ENCODE results near the gene ZNF138.
A peak's percentile ranks its signal among the peaks of the same experiment; 100 is the strongest.
"Not testable (repeated sequence)": the region's sequence is repeated elsewhere in the genome, so short reads cannot be mapped to it uniquely, and the experiment has no call there.

Gene ZNF138

DNA sequence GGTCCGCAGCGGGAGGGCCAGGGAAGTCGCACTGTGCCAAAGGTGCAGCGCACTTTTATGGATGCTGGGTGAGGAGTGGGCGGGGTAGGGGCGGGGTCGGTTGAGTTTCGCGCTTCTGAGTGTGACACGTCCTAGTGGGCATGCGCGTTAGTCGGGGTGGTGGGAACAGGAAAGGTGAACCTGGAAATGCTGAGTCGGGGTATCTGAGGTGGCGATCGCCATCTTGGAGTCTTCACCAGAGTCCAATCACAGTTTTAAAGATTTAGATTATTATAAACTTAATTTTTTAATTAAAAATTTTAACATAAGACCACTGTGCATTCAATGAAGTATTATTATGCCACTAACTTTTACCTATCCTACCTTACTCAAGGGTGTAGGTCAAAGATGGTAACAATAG, 45.7 kb downstream of the ZNF138 start:
- no peak for DNase-seq

DNA sequence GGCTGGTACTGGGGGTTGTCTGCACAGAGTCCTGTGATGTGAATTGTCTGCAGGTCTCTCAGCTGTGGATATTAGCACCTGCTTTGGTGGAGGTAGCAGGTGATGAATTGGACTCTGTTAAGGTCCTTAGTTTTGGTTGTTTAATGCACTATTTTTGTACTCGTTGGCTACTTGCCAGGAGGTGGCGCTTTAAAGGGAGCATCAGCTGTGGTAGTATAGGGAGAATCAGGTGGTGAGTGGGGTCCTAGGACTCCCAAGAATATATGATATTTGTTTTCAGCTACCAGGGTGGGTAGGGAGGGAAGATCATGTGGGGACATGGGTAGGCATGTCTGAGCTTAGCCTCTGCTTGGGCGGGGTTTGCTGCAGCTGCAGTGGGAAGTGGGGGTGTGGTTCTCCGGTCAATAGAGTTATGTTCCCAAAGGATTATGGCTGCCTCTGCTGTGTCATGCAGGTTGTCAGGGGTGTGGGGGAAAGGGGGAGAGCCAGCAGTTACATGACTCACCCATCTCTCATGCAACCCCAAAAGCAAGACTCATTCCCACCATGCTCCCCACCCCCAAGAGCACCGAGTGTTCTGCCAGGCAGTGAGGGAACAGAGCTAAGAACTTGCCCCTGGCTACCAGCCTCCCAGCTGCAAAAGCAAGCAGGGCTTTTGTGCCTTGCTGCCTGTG, 55.2 kb downstream of the ZNF138 start:
- DNase-seq: peak; percentile 24

DNA sequence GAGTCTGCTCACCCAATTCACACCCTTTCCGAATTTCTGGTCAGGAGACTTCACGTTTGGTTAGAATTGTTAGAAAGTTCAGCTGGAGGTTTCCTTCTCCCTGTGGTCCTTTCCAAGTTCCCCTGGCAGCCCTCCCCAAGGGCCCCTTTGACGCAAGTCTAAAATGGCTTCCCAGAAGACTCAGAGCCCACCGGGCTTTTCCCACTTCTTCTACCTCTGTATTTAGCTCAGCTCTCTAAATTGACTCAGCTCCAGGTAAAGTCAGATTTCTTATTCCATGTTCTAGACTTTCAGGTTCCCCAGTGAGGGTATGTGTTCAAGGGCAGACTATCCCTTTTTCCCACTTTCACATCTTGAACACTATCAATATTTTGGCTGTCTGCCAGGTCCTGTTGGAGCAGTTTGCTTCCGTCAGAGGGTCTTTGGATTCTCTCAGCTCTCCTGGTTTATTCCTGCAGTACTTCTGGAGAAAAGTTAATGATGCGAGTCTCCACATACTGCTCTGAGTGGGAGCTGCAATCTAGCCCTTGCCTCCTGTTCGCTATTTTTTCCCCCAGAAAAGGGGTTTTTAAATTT, 55.8 kb downstream of the ZNF138 start:
- DNase-seq: no peak

DNA sequence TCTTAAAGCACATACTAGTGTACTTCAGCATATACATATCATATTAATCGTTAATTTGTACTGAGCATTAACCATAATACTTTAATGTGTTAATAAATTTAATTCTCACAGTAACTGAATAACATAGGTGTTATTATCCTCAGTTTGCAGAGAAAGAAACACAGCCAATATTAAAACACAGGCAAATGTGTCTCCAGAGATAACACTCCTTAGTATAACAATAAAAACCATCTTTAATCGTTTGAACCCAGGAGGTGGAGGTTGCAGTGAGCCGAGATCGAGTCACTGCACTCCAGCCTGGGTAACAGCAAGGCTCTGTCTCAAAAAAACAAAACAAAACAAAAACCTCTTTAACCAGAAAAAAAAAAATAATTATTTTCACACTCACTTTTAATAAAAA, 59.5 kb downstream of the ZNF138 start:
- no peak for DNase-seq

DNA sequence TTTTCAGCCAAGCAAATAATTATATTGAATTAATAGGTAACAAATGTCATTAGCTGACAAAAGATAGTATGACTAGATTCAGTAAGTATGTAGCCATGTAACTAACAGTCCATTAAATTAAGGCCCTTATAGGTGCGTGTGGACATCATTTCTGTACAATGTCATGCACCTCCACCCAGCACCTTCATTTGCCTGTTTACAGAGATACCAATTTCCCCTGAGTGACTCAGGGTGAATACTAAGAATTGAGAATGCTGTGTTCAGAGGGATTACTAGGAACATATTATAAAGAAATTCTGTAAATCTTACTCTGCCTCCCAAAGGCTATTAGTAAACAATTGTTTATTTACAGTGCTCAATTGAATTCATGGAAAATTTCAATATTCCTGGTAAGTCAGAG, 60.7 kb downstream of the ZNF138 start:
- no peak for DNase-seq

DNA sequence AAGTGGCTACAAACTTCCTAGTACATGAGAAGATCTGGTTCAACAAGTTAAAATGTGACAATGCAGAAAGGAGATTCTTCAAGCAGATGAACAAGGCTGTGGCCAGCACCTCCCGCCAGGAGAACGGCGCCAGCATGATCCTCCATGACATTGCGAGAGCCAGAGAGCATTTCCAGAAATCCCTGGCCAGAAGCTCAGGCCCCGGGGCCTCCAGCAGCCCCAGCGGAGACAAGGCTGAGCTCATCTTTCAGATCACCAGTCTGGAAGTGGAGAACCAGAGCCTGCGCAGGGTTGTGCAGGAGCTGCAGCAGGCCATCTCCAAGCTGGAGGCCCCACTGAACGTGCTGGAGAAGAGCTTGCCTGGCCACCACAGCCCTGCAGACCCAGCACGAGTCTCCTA, 68.8 kb downstream of the ZNF138 start:
- DNase-seq: no peak

DNA sequence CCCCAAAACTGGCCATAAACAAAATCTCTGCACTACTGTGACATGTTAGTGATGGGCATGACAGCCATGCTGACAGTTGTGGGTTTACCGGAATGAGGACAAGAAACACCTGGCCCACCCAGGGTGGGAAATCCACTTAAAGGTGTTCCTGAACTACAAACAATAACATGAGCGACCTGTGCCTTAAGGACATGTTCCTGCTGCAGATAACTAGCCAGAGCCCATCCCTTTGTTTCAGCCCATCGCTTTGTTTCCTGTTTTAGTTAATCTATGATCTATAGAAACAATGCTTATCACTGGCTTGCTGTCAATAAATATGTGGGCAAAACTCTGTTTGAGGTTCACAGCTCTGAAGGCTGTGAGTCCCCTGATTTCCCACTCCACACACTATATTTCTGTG, 69.3 kb downstream of the ZNF138 start:
- DNase-seq: not testable (repeated sequence)

DNA sequence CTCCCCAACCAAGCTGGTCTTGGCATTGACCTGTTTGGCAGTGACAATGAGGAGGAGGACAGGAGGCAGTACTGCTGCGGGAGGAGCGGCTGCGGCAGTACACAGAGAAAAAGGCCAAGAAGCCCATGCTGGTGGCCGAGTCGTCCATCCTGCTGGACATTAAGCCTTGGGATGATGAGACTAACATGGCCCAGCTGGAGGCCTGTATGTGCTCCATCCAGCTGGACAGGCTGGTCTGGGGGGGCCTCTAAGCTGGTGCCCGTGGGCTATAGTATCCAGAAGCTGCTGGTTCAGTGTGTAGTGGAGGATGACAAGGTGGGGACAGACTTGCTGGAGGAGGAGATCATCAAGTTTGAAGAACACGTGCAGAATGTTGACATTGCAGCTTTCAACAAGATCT, 69.7 kb downstream of the ZNF138 start:
- DNase-seq: no peak

DNA sequence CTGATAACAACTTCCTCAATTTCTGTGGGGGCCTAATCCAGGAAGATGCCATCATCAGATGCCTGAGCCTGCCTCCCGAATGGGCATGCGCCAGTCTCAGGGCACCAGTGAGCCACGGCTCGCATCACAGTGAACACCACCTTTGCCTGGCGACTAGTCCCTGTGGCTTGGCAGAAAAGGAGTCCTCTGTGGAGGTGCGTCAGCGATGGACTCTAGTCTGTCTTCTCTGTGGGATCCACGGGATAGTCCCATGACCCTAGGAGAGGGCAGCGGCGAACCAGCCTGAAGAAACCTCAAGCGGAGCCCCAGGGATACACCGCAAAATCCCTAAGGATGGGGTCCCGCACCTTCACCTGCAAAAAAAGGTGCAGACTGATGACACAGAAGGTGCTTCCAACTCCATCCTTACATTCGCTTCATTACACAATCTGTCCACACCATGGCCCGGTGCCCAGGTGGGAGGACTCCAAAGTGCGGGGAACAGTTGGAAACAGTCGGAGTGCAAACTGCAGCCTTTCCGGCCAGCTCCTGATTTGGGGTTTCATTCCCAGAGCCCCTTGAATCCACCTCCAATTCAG, 73.7 kb downstream of the ZNF138 start:
- DNase-seq: no peak

DNA sequence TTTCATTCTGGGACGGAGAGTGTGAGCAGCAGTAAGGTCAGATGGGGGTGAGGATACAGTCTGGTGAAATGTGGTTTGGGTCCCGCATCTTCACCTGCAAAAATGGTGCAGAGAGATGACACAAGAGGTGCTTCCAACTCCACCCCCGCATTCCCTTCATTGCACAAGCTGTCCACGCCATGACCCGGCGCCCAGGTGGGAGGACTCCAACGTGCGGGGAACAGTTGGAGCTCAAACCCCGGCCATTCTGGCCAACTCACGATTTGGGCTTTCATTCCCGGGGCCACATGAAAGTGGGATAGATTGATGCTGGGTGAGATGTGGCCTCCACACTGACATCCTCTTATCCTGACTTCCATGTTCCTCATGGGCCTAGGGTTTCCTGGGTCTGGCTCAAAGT, 74.3 kb downstream of the ZNF138 start:
- no peak for DNase-seq

DNA sequence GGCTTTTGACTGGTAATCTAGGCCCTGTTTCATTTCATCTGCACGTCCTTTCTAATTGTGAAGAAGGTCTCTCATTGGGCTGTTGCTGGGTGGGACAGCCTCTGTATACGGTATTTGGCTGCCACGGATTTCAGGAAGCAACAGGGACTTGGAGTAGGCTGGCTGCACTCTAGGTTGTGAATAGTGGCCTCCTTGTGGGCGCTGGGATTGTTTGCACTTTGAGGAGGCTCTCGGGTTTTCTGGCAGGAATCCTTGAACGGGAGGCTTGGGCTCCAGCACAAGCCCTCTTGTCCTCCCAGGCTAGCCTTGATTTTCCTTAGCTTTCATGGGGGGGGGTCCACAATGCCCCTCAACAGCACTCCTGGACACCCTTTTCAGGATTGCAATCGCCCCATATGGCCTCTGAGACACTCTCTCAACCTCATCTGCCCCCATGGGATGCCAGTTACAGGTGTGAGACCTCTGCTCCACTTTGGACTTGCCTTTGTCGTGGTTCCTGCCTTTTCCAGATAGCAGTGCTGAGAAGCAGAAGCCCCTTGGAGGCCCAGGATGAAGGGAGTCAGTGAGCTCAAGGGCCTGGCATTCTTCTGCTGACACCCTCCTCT, 75.0 kb downstream of the ZNF138 start:
- no peak for DNase-seq

DNA sequence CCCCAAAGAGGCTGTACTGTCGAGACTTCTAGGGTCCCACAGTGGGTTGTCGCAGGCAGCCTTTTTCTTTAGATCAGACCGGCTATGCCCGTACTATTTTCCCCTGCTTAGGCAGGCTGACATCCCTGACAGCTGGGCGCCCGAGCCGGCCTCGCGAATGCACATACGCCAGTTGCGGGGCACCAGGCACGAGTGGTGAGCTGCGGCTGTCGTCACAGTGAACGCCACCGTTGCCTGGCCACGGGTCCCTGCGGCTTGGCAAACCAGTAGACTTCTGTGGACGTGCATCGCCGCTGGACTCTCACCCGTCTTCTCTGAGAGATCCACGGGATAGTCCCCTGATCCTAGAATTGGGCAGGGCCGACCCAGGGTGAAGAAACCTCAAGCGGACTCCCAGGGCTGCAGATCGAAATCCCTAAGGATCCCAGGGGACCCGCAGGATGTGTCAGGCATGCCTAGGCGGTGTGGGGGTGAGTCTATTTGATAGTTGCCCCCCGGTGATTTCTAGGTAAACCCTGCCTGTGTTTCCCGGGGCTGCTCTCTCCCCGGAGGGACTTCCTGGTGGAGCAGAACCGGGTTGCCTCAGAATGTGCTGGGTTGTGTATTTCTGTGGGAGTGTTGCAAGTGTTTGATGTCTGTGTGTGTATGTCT, 75.8 kb downstream of the ZNF138 start:
- DNase-seq: no peak

DNA sequence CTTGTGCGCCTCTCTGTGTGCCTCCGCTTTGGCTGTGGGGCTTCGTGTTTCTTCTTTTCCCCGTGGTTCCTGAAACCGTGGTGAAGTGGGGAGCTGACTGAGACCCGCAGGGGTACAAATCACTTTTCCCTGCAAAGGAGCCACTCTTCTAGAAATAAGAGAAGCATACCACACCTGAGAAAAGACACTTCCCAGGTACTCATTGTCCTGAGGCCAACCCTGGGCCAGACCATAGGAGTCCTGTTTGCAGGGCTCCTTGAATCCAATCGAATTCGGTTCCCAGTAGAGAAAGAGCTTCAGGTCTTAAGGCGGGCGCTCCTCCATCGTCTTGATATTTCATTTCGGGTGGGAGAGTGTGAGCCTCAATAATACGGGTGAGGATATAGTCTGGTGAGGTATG, 76.4 kb downstream of the ZNF138 start:
- no peak for DNase-seq

DNA sequence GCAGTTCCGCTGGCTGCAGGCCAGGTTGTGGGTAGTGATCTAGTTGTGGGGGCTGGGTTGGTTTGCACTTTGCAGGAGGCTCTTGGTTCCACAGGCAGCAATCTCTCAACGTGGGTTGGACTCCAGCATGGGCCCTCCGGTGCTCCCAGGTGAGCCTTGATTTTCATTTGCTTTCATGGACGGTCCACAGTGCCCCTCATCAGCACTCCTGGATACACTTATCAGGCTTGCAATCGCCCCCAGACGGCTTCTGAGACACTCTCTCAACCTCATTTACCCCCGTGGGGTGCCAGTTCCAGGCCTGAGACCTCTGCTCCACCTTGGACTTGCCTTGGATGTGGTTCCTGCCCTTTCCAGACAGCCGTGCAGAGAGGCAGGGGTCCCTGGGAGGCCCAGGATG, 77.5 kb downstream of the ZNF138 start:
- DNase-seq: no peak

DNA sequence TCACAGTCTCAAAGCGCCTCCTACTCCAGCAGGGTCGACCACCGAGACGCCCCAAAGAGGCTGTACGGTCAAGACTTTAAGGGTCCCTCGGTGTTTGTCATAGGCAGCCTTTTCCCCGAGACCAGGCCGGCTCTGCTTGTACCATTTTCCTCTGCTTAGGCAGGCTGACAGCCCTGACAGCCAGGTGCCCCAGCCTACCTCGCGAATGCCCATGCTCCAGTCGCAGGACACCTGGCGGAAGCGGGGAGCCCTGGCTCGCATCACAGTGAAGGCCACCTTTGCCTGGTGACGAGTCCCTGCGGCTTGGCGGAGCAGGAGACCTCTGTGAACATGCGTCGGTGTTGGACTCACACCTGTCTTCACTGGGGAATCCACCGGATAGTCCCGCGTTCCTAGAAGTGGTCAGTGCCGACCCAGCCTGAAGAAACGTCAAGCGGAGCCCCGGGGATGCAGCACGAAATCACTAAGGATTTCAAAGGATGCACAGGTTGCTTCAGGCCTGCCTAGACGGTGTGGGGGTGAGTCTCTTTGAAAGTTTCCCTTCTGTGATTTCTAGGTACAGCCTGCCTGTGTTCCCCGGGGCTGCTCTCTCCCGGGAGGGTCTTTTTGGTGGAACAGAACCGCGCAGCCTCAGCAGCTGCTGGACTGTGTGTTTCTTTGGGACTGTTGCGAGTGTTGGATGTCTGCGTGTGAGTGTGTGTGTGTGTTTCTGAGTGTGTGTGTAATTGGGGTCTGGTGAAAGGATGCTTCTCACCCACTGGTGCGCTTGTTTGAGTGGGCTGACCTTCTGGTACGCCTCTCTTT, 78.3 kb downstream of the ZNF138 start:
- DNase-seq: no peak

DNA sequence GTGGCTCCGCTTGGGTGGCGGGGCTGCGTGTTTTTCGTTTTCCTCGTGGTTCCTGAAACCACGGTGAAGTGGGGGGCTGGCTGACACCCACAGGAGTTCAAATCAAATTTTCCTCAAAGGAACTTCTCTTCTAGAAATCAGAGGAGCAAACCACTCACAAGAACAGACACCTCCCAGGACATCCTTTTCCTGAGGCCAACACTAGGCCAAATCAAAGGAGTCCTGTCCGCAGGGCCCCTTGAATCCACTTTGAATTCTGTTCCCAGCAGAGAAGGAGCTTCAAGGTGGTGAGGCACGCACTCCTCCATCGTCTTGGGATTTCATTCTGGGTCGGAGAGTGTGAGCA, 78.9 kb downstream of the ZNF138 start:
- no peak for DNase-seq

DNA sequence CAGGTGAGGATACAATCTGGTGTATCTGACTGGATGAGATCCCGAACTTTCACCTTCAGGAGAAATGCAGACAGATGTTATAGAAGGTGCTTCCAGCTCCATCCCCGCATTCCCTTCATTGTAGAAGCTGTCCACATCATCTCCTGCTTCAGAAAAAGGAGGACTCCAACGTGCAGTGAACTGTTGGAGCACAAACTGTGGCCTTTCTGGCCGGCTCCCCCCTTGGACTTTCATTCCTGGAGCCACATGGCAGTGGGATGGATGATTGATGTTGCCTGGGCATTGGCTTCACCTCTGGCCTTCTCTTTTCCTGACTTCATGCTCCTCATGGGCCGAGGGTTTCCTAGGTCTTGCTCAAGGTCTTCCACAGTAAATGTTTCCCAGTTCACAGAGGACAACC, 79.3 kb downstream of the ZNF138 start:
- DNase-seq: no peak

DNA sequence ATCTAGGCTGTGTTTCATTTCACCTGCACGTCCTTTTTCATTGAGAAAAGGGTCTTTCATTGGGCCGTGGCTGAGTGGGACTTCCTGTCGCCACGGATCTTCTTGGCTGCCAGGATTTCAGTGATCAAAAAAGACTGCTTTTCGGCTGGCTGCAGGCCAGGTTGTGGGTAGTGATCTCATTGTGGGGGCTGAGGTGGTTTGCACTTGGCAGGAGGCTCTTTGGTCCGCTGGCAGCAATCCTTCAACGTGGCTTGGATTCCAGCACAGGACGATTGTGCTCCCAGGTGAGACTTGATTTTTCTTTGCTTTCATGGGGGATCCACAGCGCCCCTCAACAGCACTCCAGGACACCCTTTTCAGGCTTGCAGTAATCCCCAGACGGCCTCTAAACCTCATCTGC, 79.9 kb downstream of the ZNF138 start:
- peak; percentile 75 for DNase-seq

DNA sequence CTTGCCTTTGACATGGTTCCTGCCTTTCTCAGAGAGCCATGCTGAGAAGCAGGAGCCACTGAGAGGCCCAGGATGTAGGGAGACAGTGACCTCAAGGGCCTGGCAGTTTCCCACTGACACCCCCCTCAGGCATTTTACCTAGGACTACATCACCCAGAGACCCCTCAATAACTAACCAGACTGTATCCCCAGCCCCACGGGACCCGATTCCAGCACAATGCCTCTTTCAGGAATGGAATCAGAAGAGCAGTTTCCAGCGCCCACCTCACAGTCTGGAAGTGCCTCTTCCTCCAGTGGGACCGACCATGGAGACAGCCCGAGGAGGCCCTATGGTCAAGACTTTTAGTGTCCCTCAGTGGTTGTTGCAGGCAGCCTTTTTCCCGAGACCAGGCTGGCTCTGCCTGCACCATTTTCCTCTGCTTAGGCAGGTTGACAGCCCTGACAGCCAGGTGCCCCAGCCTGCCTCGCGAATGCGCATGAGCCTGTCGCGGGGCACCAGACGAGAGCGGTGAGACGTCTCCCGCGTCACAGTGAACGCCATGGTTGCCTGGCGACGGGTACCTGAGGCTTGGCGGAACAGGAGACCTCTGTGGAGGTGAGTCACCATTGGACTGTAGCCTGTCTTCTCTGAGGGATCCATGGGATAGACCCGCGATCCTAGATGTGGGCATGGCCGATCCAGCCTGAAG, 80.5 kb downstream of the ZNF138 start:
- DNase-seq: no peak

DNA sequence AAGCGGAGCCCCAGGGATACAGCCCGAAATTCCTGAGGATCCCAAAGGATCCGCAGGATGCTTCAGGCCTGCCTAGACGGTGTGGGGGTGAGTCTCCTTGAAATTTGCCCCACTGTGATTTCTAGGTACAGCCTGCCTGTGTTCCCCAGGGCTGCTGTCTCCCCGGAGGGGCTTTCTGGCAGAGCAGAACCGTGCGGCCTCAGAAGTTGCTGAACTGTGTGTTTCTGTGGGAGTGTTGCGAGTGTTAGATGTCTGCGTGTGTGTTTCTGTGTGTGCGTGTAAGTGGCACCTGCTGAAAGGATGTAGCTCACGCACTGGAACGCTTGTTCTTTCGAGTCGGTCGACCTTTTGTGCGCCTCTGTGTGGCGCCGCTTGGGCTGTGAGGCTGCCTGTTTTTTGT, 81.0 kb downstream of the ZNF138 start:
- DNase-seq: no peak

DNA sequence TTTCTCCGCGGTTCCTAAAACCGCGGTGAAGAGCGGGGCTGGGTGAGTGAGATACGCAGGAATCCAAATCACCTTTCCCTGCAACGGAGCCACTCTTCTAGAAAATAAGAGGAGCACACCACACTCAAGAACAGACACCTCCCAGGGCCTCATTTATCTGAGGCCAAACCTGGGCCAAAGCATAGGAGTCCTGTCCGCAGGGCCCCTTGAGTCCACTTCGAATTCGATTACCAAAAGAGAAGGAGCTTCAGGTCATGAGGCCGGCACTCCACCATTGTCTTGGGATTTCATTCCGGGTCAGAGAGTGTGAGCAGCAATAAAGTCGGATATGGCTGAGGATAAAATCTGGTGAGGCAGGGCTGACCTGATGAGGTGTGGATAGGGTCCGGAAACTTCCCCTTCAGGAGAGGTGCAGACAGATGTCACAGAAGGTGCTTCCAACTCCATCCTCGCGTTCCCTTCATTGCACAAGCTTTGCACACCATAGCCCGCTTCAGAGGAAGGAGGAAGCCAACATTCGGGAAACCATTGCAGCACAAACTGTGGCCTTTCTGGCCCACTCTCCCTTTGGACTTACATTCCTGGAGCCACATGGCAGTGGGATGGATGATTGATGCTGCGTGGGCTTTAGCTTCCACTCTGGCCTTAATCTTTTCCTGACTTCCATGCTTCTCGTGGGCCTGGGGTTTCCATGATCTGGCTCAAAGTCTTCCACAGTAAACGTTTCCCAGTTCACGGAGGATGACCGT, 81.6 kb downstream of the ZNF138 start:
- no peak for DNase-seq
